CD4-positive, alpha-beta T cell treated with Interleukin-4 for 4 hours (primary cell): ENCODE results near the gene HNRNPD.
"Not testable (repeated sequence)": the region's sequence is repeated elsewhere in the genome, so short reads cannot be mapped to it uniquely, and the experiment has no call there.

Experiments used
- DNase-seq: peaks from one replicate; pipeline ENCODE4 v3.0.0-alpha.2; 2020

HNRNPD gene, protein sequence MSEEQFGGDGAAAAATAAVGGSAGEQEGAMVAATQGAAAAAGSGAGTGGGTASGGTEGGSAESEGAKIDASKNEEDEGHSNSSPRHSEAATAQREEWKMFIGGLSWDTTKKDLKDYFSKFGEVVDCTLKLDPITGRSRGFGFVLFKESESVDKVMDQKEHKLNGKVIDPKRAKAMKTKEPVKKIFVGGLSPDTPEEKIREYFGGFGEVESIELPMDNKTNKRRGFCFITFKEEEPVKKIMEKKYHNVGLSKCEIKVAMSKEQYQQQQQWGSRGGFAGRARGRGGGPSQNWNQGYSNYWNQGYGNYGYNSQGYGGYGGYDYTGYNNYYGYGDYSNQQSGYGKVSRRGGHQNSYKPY

GRCh38 chr4:82373816-82374625 is at the start of gene HNRNPD:
Gene HNRNPD, minus strand, starts transcription at chr4:82373991. Its CDS starts 313 bp downstream, at chr4:82373678.
- peak; percentile 98 for DNase-seq

DNA sequence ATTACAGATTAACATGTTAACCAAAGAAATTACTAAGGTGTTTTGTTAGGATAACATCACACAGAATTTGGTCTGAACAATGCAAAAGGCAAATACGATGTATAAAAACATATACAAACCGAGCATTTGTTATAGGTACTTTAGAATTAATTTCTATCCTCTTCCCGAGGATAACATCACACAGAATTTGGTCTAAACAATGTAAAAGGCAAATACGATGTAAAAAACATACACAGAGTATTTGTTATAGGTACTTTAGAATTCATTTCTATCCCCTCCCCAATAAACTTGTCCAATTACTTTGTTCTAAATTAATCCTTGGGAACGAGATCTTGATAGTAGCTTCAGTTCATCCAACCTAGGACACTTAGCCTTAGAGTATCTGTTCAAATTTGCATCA is 48.8 kb upstream of the HNRNPD start:
- no peak for DNase-seq

- DNase-seq: no peak
Observed at GRCh38 chr4:82421796-82422560, 48.2 kb upstream of the HNRNPD start.

DNA sequence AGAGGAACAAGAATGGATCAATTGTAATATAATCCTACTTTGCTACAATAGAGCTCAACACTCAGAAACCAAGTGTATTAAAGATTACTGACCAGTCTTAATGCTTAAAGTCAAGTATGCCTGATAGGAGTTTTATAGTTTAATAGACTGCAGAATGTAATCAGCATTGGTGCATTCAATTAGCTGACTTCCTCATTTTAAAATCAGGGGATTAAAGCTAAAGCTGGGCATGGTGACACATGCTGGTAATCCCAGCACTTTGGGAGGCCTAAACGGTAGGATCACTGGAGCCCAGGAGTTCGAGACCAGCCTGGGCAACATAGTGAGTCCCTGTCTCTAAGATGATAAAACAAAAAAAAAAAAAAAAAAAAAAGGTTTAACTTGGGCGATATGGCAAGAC is 45.7 kb upstream of the HNRNPD start:
- DNase-seq: no peak

GRCh38 chr4:82415922-82416365 is 42.2 kb upstream of the HNRNPD start:
- no peak for DNase-seq

DNA sequence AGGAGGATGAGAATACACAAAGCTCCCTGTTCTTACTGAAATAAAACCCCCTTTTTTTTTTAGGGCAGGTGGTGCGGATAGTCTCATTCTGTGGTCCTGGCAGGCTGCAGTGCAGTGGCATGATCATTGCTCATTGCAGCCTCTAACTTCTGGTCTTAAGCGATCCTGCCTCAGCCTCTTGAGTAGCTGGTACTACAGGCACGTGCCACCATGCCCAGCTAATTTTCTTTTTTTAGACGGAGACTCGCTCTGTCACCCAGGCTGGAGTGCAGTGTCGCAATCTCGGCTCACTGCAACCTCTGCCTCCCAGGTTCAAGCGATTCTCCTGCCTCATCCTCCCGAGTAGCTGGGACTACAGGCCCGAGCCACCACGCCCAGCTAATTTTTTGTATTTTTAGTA is 41.3 kb upstream of the HNRNPD start:
- not testable (repeated sequence) for DNase-seq

GRCh38 chr4:82403725-82404124 is 29.9 kb upstream of the HNRNPD start:
- no peak for DNase-seq

DNA sequence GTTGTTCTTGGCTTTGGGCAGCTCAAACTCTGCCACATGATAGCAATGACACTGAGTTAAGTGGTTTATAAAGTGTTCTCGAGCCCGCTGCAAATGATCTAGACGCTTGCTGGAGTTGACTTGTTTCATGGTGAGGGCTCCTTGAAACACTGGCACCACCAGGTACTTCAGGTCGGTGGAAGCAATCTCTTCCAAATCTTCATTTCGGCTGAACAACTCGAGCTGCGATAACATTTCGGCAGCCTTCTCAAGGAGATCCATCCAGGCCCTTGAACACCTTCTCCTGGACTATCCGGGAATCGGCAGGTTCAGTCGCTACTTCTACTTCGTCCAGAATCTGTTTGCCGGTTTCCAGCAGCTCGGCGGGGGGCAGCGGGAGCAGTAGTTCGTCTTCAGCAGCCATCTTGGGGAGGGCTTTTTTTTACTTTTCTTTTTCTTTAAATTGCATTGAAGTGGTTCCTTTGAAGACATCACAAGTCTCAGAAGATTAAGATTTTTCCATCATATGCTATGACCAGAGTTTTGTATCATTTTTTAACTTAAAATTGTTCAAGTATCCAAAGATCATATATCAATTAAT is 28.5 kb upstream of the HNRNPD start:
- no peak for DNase-seq

GRCh38 chr4:82401600-82401999 is 27.8 kb upstream of the HNRNPD start:
- DNase-seq: no peak

DNA sequence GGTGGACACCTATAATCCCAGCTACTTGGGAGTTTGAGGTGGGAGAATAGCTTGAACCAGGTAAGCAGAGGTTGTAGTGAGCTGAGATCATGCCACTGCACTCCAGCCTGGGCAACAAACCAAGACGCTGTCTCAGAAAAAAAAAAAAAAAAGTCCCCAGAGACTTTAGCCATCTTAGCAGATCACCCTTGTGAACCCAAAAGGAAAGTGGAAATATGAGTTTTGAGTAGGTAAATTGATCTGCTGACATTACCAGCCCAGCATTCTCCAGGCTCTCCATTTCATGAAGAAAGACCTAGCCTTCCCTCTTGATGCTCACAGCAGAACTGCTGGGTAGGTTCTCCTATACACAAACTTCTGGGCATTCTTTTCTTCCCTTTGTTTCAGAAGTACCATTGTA is 24.5 kb upstream of the HNRNPD start:
- no peak for DNase-seq

DNA sequence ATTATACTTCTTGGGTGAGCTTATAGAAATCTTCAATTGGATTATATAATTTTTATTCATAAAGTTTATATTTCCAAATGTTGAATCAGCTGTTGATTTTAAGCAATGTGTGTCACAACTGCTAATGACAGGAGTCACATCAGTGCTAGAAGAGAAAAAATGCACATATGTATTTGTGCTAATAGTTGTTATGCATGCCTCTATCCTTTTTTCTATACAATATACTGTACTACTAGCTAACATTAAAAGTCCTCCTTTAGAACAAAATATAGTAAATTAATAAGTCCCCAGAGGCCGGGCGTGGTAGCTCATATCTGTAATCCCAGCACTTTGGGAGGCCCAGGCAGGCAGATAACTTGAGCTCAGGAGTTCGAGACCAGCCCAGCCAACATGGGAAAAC is 23.7 kb upstream of the HNRNPD start:
- no peak for DNase-seq

DNA sequence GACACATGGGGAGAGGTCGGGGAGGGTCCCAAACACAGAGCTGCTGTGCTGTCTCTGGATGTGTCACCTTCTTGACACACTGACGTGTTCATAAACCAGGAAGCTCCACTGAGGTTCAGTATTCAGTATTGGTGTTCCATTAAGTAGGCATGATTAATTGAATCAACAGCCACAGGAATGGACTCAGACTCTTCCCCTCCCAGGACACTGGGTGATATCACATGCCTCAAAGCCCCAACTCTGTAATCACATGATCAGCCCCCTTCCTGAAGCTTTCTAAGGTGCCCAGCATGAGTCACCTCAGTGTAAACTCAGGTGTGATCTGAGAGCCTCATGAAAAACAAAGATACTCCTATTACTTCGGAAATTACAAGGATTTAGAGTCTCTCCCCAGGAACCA is 21.1 kb upstream of the HNRNPD start:
- no peak for DNase-seq

DNA sequence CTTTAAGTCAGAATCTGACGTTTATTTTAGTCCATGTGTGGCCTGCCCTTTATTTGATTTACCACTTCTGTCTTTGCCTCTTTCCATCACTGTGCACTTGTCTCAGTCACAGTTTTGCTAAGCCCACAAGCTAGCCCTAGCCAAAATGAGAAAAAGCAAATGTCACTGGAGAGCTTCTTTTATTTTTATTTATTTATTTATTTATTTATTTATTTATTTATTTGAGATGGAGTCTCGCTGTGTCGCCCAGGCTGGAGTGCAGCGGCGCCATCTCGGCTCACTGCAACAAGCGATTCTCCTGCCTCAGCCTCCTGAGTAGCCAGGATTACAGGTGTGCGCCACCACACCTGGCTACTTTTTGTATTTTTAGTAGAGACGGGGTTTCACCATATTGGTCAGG is 16.3 kb upstream of the HNRNPD start:
- not testable (repeated sequence) for DNase-seq

DNA sequence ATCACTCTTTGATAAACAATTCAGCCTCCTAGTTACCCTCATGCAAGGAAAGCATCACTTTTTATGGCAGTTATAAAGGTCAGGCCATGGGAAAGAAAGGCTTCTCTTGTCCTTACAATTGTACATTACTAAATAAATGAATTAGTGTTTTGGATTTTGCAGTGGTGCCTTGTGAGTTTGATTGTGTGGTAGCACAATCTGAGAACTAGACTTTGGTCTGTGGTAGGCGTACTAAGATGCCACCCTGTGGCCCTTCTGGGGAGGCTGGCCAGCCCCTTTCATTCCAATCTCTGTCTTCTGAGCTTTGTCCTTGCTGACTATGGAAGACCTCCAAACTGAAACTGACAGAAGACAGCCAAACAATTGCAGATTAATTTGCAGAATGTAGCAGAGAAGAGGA is 14.6 kb upstream of the HNRNPD start:
- no peak for DNase-seq

- not testable (repeated sequence) for DNase-seq
Observed at GRCh38 chr4:82386312-82386711, 12.5 kb upstream of the HNRNPD start.

GRCh38 chr4:82382751-82383150 is 9.0 kb upstream of the HNRNPD start:
- DNase-seq: no peak

- no peak for DNase-seq
Observed at GRCh38 chr4:82381661-82382296, 8.0 kb upstream of the HNRNPD start.

- no peak for DNase-seq
Observed at GRCh38 chr4:82381235-82381634, 7.4 kb upstream of the HNRNPD start.

DNA sequence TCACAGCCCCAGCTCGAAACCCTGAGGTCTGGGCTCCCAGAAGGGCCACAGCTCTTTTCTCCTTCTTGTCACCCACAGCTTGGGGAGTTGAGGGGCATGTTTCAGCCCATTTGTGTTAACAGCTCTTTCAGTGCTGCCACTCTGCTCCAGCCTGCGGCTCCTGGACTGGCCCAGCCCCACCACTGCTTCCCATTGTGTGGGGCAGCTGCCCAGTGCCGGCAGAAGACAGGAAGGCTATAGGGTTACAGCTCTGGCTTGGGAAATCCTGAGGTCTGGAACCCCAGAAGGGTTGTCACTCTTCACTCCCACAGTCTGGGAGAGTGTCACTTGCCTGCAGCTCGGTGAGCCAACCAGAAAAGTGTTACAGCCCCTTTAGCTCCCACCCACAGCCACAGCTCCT is 7.0 kb upstream of the HNRNPD start:
- DNase-seq: no peak

DNA sequence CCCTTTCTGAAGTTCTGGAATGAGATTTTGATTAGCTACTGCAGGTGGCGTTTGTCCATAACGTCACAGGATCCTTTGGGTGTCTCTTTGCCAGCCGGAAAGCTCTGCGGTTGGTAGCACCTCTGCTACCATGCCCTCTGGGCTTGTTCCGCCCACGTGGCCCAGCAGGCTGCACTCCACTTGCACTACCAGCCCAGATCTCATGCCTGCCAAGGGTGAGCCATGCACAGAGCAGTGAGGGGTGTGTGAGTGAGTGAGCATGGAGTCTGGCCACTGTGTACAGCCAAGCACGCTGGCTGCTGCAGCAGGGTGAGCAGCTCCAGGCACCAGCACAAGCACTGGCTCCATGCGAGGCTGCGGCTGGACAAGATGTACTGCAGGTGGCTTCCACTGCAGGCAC is 6.6 kb upstream of the HNRNPD start:
- no peak for DNase-seq

GRCh38 chr4:82376109-82376508 is 2.3 kb upstream of the HNRNPD start:
- no peak for DNase-seq

DNA sequence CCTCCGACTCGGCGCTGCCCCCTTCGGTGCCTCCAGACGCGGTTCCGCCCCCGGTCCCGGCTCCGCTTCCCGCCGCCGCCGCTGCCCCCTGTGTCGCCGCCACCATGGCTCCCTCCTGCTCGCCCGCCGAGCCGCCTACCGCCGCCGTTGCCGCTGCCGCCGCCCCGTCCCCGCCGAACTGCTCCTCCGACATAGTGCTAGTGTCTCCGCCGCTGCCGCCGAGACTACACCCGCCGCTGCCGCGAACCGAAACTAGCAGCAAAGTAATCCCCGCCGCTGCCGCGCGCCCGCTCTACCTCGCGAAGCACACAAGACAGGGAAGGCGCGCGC is 340 bp downstream of the HNRNPD start:
- no peak for DNase-seq
